IMR-90 (cell line): ENCODE data around the gene GORASP1. TPM values are rescaled to one million over a fixed set of nuclear protein-coding genes. Genes with fewer than 3 reads are reported as not detected.

Experiments used
- ATAC-seq: fragments of 200-7000 bp; cut with Tn5 transposase; 2 replicates; pipeline ENCODE4 v1.9.1; 2020; ENCODE audit warnings: low read depth, mild to moderate bottlenecking, moderate library complexity
- BruUV-seq: library from RNA; stranded (reverse); fragments of 400-500 nt; replicated peaks from 2 replicates; lab custom pipeline; 2021; lab: Mats Ljungman, UMichigan
- CTCF ChIA-PET: fragments of 300-600 bp; formaldehyde crosslinking; extraction: SDS; loops from one replicate; lab custom pipeline; 2021; ENCODE audit warnings: antibody characterized with exemption; lab: Yijun Ruan, JAX
- POLR2A ChIA-PET: fragments of 300-600 bp; sonication (Branson Sonifier 250); formaldehyde crosslinking; loops from one replicate; lab custom pipeline; 2022; ENCODE audit warnings: antibody characterized with exemption; ENCODE audit not compliant: unreplicated experiment; lab: Charles Lee
- DNase-seq: peaks from one replicate; pipeline ENCODE4 v3.0.0; 2013
- H2AFZ ChIP-seq: replicated peaks from 2 replicates; pipeline ENCODE3; 2013; ENCODE audit warnings: low read length, mild to moderate bottlenecking; ENCODE audit not compliant: poor library complexity
- H2AK5ac ChIP-seq: 2 replicates; pipeline ENCODE4 v1.6.1; 2013; ENCODE audit warnings: low read depth, low read length, inconsistent platforms
- H2AK9ac ChIP-seq: replicated peaks from 2 replicates; pipeline ENCODE3; 2013; ENCODE audit warnings: mild to moderate bottlenecking, low read depth, low read length, moderate library complexity; ENCODE audit not compliant: poor library complexity
- H2BK120ac ChIP-seq: 2 replicates; pipeline ENCODE4 v1.6.1; 2013; ENCODE audit warnings: low read depth, low read length, inconsistent platforms
- H2BK15ac ChIP-seq: 3 replicates; pipeline ENCODE4 v1.6.1; 2013; ENCODE audit warnings: low read depth, low read length, inconsistent platforms
- H2BK20ac ChIP-seq: 2 replicates; pipeline ENCODE4 v1.6.1; 2013; ENCODE audit warnings: low read depth, mild to moderate bottlenecking, inconsistent platforms, low read length, moderate library complexity
- H2BK5ac ChIP-seq: 2 replicates; pipeline ENCODE4 v1.6.1; 2013; ENCODE audit warnings: mild to moderate bottlenecking, low read depth, low read length, inconsistent platforms; ENCODE audit not compliant: poor library complexity, severe bottlenecking
- H3K14ac ChIP-seq: replicated peaks from 2 replicates; pipeline ENCODE4 v1.6.1; 2013; ENCODE audit warnings: low read depth, low read length, inconsistent platforms
- H3K18ac ChIP-seq: 2 replicates; pipeline ENCODE4 v1.6.1; 2013; ENCODE audit warnings: low read depth, low read length, control low read depth
- H3K23ac ChIP-seq: 2 replicates; pipeline ENCODE4 v1.6.1; 2013; ENCODE audit warnings: low read depth, low read length, inconsistent platforms
- H3K27ac ChIP-seq: 2 replicates; pipeline ENCODE4 v1.5.1; 2013; ENCODE audit warnings: mild to moderate bottlenecking, control low read depth, low read length; ENCODE audit not compliant: insufficient read depth
- H3K27me3 ChIP-seq: 2 replicates; pipeline ENCODE4 v1.6.1; 2013; ENCODE audit warnings: low read length; ENCODE audit not compliant: control insufficient read depth, insufficient read depth
- H3K36me3 ChIP-seq: 2 replicates; pipeline ENCODE4 v1.6.1; 2013; ENCODE audit warnings: low read length, mixed read lengths; ENCODE audit not compliant: control insufficient read depth, insufficient read depth
- H3K4ac ChIP-seq: 2 replicates; pipeline ENCODE4 v1.6.1; 2013; ENCODE audit warnings: low read depth, low read length, inconsistent platforms
- H3K4me1 ChIP-seq: 2 replicates; pipeline ENCODE4 v1.6.1; 2013; ENCODE audit warnings: low read length, mixed read lengths; ENCODE audit not compliant: control insufficient read depth, insufficient read depth
- H3K4me2 ChIP-seq: 2 replicates; pipeline ENCODE4 v1.6.1; 2013; ENCODE audit warnings: low read depth, mild to moderate bottlenecking, control low read depth, low read length, moderate library complexity
- H3K4me3 ChIP-seq: 2 replicates; pipeline ENCODE4 v1.5.1; 2013; ENCODE audit warnings: low read depth, mild to moderate bottlenecking, control low read depth, low read length, moderate library complexity; ENCODE audit not compliant: insufficient read depth
- H3K56ac ChIP-seq: 2 replicates; pipeline ENCODE4 v1.6.1; 2013; ENCODE audit warnings: low read length, inconsistent platforms; ENCODE audit not compliant: insufficient read depth; ENCODE audit errors: extremely low read depth
- H3K79me1 ChIP-seq, 2 experiments: 2 replicates each; pipeline ENCODE4 v1.6.1; 2013; ENCODE audit warnings: low read length in 2 of 2, inconsistent platforms in 1 of 2, low read depth in 1 of 2
- H3K9ac ChIP-seq: 2 replicates; pipeline ENCODE4 v1.6.1; 2013; ENCODE audit warnings: low read depth, low read length, control low read depth
- H3K9me1 ChIP-seq: 2 replicates; pipeline ENCODE4 v1.6.1; 2013; ENCODE audit warnings: low read length, inconsistent platforms; ENCODE audit not compliant: insufficient read depth
- H3K9me3 ChIP-seq: 2 replicates; pipeline ENCODE4 v1.6.1; 2013; ENCODE audit warnings: low read length; ENCODE audit not compliant: control insufficient read depth, insufficient read depth
- H4K20me1 ChIP-seq: 2 replicates; pipeline ENCODE4 v1.6.1; 2013; ENCODE audit warnings: low read length, inconsistent platforms; ENCODE audit not compliant: insufficient read depth
- H4K5ac ChIP-seq: 2 replicates; pipeline ENCODE4 v1.6.1; 2013; ENCODE audit warnings: mild to moderate bottlenecking, low read depth, low read length, control low read depth
- H4K8ac ChIP-seq, 2 experiments: 2 replicates each; pipeline ENCODE4 v1.6.1; 2013; ENCODE audit warnings: low read depth in 2 of 2, low read length in 2 of 2, control low read depth in 1 of 2, inconsistent platforms in 1 of 2
- H4K91ac ChIP-seq: 2 replicates; pipeline ENCODE4 v1.6.1; 2013; ENCODE audit warnings: low read depth, low read length, inconsistent platforms; ENCODE audit not compliant: insufficient read depth
- BHLHE40 ChIP-seq: fragments of 150-350 bp; IDR thresholded peaks from 2 replicates; pipeline ENCODE4 v1.6.1; 2016; ENCODE audit warnings: mild to moderate bottlenecking, low read depth, low read length
- CEBPB ChIP-seq: IDR thresholded peaks from 2 replicates; pipeline ENCODE4 v1.6.1; 2012; ENCODE audit warnings: low read depth, low read length, improper control_type of control experiment
- CHD1 ChIP-seq: IDR thresholded peaks from 2 replicates; pipeline ENCODE4 v1.6.1; 2012; ENCODE audit warnings: low read depth, low read length, improper control_type of control experiment
- CTCF ChIP-seq: conservative IDR thresholded peaks from 2 replicates; pipeline ENCODE4 v1.5.1; 2012; ENCODE audit warnings: mild to moderate bottlenecking, low read depth, low read length, improper control_type of control experiment
- FOS ChIP-seq: fragments of 150-350 bp; IDR thresholded peaks from 2 replicates; pipeline ENCODE4 v1.6.1; 2016; ENCODE audit warnings: low read depth, low read length
- MAFK ChIP-seq: IDR thresholded peaks from 2 replicates; pipeline ENCODE4 v1.6.1; 2012; ENCODE audit warnings: low read depth, low read length, improper control_type of control experiment
- MAZ ChIP-seq: IDR thresholded peaks from 2 replicates; pipeline ENCODE4 v1.6.1; 2012; ENCODE audit warnings: low read depth, mild to moderate bottlenecking, low read length, improper control_type of control experiment, moderate library complexity, borderline replicate concordance
- MXI1 ChIP-seq: IDR thresholded peaks from 2 replicates; pipeline ENCODE4 v1.6.1; 2012; ENCODE audit warnings: low read depth, mild to moderate bottlenecking, low read length, moderate library complexity, borderline replicate concordance
- NFE2L2 ChIP-seq: fragments of 150-350 bp; IDR thresholded peaks from 2 replicates; pipeline ENCODE4 v1.6.1; 2016; ENCODE audit warnings: low read depth, mild to moderate bottlenecking, low read length
- POLR2A ChIP-seq: IDR thresholded peaks from 2 replicates; pipeline ENCODE4 v1.6.1; 2012; ENCODE audit warnings: mild to moderate bottlenecking, low read depth, low read length
- RAD21 ChIP-seq: IDR thresholded peaks from 2 replicates; pipeline ENCODE4 v1.6.1; 2012; ENCODE audit warnings: low read length, improper control_type of control experiment
- RCOR1 ChIP-seq: IDR thresholded peaks from 2 replicates; pipeline ENCODE4 v1.6.1; 2012; ENCODE audit warnings: mild to moderate bottlenecking, low read length, improper control_type of control experiment; ENCODE audit not compliant: insufficient replicate concordance
- RFX5 ChIP-seq: IDR thresholded peaks from 2 replicates; pipeline ENCODE4 v1.8.0; 2012; ENCODE audit warnings: low read depth, mild to moderate bottlenecking, low read length, moderate library complexity
- SMC3 ChIP-seq: fragments of 150-350 bp; IDR thresholded peaks from 2 replicates; pipeline ENCODE4 v1.6.1; 2016; ENCODE audit warnings: low read depth, mild to moderate bottlenecking, antibody characterized with exemption, low read length, moderate library complexity
- WGBS, 2 experiments: methylation state at CpG; one replicate each; pipeline versions ENCODE4 v1.1.5 to v1.1.7; 2013; ENCODE audit warnings: missing lambda C conversion rate in 2 of 2; ENCODE audit not compliant: insufficient read length in 1 of 2; ENCODE audit errors: extremely low coverage in 2 of 2; 5-methylcytosine and 5-hydroxymethylcytosine counted together
- dilution Hi-C: fragments of 300-500 bp; cut with HindIII; formaldehyde crosslinking; loops from one replicate; pipeline ENCODE4 v1.14.3; 2018; ENCODE audit warnings: low sequenced_read_pairs; ENCODE audit not compliant: unreplicated experiment
- in situ Hi-C: fragments of 300-500 bp; cut with MboI; formaldehyde crosslinking; loops from 3 replicates; pipeline ENCODE4 v1.14.3; 2019; ENCODE audit warnings: low sequenced_read_pairs, inconsistent platforms, mixed read lengths
- intact Hi-C: fragments of 100-400 bp; cut with micrococcal nuclease; formaldehyde crosslinking; loops from 2 replicates; pipeline ENCODE4 v1.10.0; 2022
- polyA plus RNA-seq, 3 experiments: library from polyadenylated mRNA; depleted of rRNA; stranded (reverse); fragments of >200 nt; gene quantifications; 2 replicates each; pipeline ENCODE4 v1.2.3, GENCODE V29; 2012; ENCODE audit warnings: low replicate concordance in 1 of 3
- total RNA-seq: library from RNA; depleted of rRNA; stranded (reverse); fragments of >200 nt; gene quantifications from 2 replicates; pipeline ENCODE4 v1.2.3, GENCODE V29; 2012

Gene GORASP1
- total and polyA plus RNA-seq, 2 of the 4 experiments (the other 2 are of a cell fraction) = 35.0 to 56.6 TPM

GRCh38 chr3:39130026-39130425 is 22.6 kb upstream of the GORASP1 start:
- H4K91ac ChIP-seq = no peak overlapping the region
- H2AK9ac ChIP-seq = no peak overlapping the region
- no peak overlapping the region for H2BK5ac ChIP-seq
- no peak overlapping the region for H3K9ac ChIP-seq
- H2BK20ac ChIP-seq = no peak overlapping the region
- ChIA-PET POLR2A (no interaction called here), CTCF (interaction anchor here (1.8 kb wide), 1 partner anchor 158 kb away, joined by 5 read pairs; no protein-coding TSS in a partner anchor)
- no peak overlapping the region for H3K4ac ChIP-seq
- H3K4me3 ChIP-seq = no peak overlapping the region
- TF ChIP-seq RCOR1 (no peak), NFE2L2 (no peak), POLR2A (no peak), RAD21 (no peak), CEBPB (no peak), CTCF (no peak), FOS (no peak), MAZ (no peak), SMC3 (no peak), MXI1 (no peak), RFX5 (no peak), MAFK (no peak), BHLHE40 (no peak), CHD1 (no peak)
- H3K4me1 ChIP-seq = peaks cover 5% of the 10 kb centered on the region
- H2AK5ac ChIP-seq = no peak overlapping the region
- ATAC-seq (no peak), DNase-seq (no peak)
- no peaks in the 10 kb centered on the region for H4K20me1 ChIP-seq
- H3K9me1 ChIP-seq = peaks cover 11% of the 10 kb centered on the region
- no peaks in the 10 kb centered on the region for H3K36me3 ChIP-seq
- H3K23ac ChIP-seq = no peak overlapping the region; the same call in 1 of the 2 replicates
- H4K8ac ChIP-seq = no peak overlapping the region
- H3K27me3 ChIP-seq = no peaks in the 10 kb centered on the region
- H3K14ac ChIP-seq = no peak overlapping the region
- H3K79me1 ChIP-seq = no peaks in the 10 kb centered on the region
- BruUV-seq = no TSS peak
- no peak overlapping the region for H2AFZ ChIP-seq
- H2BK120ac ChIP-seq = no peak overlapping the region
- dilution Hi-C loops = no loop called here
- in situ Hi-C loops = no loop called here
- 94% methylated on average over 4 of the region's 6 CpGs; no CpG with 5 or more reads in 1 of the 2 experiments for WGBS, 2 experiments
- no peak overlapping the region for H4K5ac ChIP-seq
- H3K56ac ChIP-seq = no peak overlapping the region
- H3K4me2 ChIP-seq = no peak overlapping the region
- H3K9me3 ChIP-seq = no peaks in the 10 kb centered on the region
- H3K27ac ChIP-seq = no peak overlapping the region
- intact Hi-C loops = no loop called here
- H3K18ac ChIP-seq = no peak overlapping the region
- no peak overlapping the region for H2BK15ac ChIP-seq
